CD4-positive, alpha-beta T cell treated with Interleukin-15 for 1 hour (primary cell): Measurements from ENCODE around the gene KLHL40.

ENCODE experiments used
- DNase-seq: peaks from one replicate; pipeline ENCODE4 v3.0.0-alpha.2; 2020

Gene KLHL40

GRCh38 chr3:42670670-42671069 lies 14.7 kb upstream of the KLHL40 start:
- DNase-seq = no peak

GRCh38 chr3:42672515-42672914 lies 12.8 kb upstream of the KLHL40 start:
- no peak for DNase-seq

GRCh38 chr3:42673082-42673481 lies 12.3 kb upstream of the KLHL40 start:
- DNase-seq = no peak

GRCh38 chr3:42674146-42674545 lies 11.2 kb upstream of the KLHL40 start:
- no peak for DNase-seq

GRCh38 chr3:42675909-42676308 lies 9.4 kb upstream of the KLHL40 start:
- DNase-seq = no peak

GRCh38 chr3:42678447-42678846 lies 6.9 kb upstream of the KLHL40 start:
- DNase-seq = no peak

GRCh38 chr3:42680271-42680670 lies 5.1 kb upstream of the KLHL40 start:
- no peak for DNase-seq

GRCh38 chr3:42680806-42681205 lies 4.5 kb upstream of the KLHL40 start:
- no peak for DNase-seq

- no peak for DNase-seq
Measured at GRCh38 chr3:42681361-42682038, 3.8 kb upstream of the KLHL40 start.

- DNase-seq = no peak
Measured at GRCh38 chr3:42682301-42683070, 2.9 kb upstream of the KLHL40 start.

GRCh38 chr3:42683875-42684598 lies 1.3 kb upstream of the KLHL40 start:
- peak; percentile 29 for DNase-seq

GRCh38 chr3:42684632-42685362 lies 540 bp upstream of the KLHL40 start:
- no peak for DNase-seq

GRCh38 chr3:42685891-42686820 lies 819 bp downstream of the KLHL40 start:
- no peak for DNase-seq

GRCh38 chr3:42686832-42687650 lies 1.7 kb downstream of the KLHL40 start:
- DNase-seq = no peak

GRCh38 chr3:42688016-42688415 lies 2.7 kb downstream of the KLHL40 start:
- no peak for DNase-seq

GRCh38 chr3:42688487-42689420 lies 3.4 kb downstream of the KLHL40 start:
- no peak for DNase-seq

GRCh38 chr3:42689421-42690014 lies 4.2 kb downstream of the KLHL40 start:
- no peak for DNase-seq

GRCh38 chr3:42690191-42690590 lies 4.9 kb downstream of the KLHL40 start:
- no peak for DNase-seq
